K562 (cell line): ENCODE data around the gene CDC42EP1. TPM values are rescaled to one million over a fixed set of nuclear protein-coding genes. Genes with fewer than 3 reads are reported as not detected.

Experiments used
- ATAC-seq: fragments of 200-7000 bp; cut with Tn5 transposase; 3 replicates; pipeline ENCODE4 v1.9.1; 2020; ENCODE audit warnings: moderate library complexity
- BruUV-seq: library from RNA; stranded (reverse); fragments of 400-500 nt; replicated peaks from 2 replicates; lab custom pipeline; 2021; lab: Mats Ljungman, UMichigan
- CTCF ChIA-PET: fragments of 300-600 bp; formaldehyde crosslinking; extraction: SDS; loops from one replicate; lab custom pipeline; 2021; ENCODE audit warnings: low intra/inter-chr PET ratio; lab: Yijun Ruan, JAX
- POLR2A ChIA-PET: fragments of 300-600, 350-650 bp; sonication (Branson Sonifier 250); formaldehyde crosslinking; extraction: SDS; loops from one replicate; lab custom pipeline; 2021; ENCODE audit warnings: antibody characterized with exemption, inconsistent platforms; lab: Yijun Ruan, JAX
- DNase-seq, 4 experiments: peaks; one replicate each; pipeline versions ENCODE4 v3.0.0 to v3.0.0-alpha.2; 2011 to 2018; ENCODE audit warnings: low spot score in 3 of 4, mixed read lengths in 3 of 4; ENCODE audit errors: extremely low read depth in 1 of 4
- FAIRE-seq: peaks from 2 replicates; lab custom pipeline; 2011; peaks lifted over from hg19 to GRCh38; lab: Jason Lieb, UNC
- H2AFZ ChIP-seq: 2 replicates; pipeline ENCODE4 v1.6.0; 2011; ENCODE audit warnings: low read depth, low read length, control low read depth, inconsistent platforms
- H3K27ac ChIP-seq: fragments of 200-600 bp; 3 replicates; pipeline ENCODE4 v1.8.0; 2011; ENCODE audit warnings: low read depth, mild to moderate bottlenecking, control low read depth, inconsistent platforms, low read length, moderate library complexity, mixed read lengths; ENCODE audit errors: extremely low read depth
- H3K27me3 ChIP-seq, 2 experiments: fragments of 300-600 bp in 1 of 2; 2 replicates in 1 of 2; 3 replicates in 1 of 2; pipeline versions ENCODE4 v1.6.0 to v1.8.0; 2011; ENCODE audit warnings: inconsistent platforms in 2 of 2, low read length in 2 of 2, mild to moderate bottlenecking in 1 of 2, mixed read lengths in 1 of 2, moderate library complexity in 1 of 2; ENCODE audit not compliant: control insufficient read depth in 2 of 2, insufficient read depth in 2 of 2
- H3K36me3 ChIP-seq: fragments of 300-600 bp; 3 replicates; pipeline ENCODE4 v1.8.0; 2011; ENCODE audit warnings: mild to moderate bottlenecking, low read length, inconsistent platforms; ENCODE audit not compliant: control insufficient read depth, insufficient read depth
- H3K4me1 ChIP-seq, 2 experiments: fragments of 200-600 bp in 1 of 2; replicated peaks in 1 of 2; 2 replicates in 1 of 2; 3 replicates in 1 of 2; pipeline versions ENCODE4 v1.5.1 to v1.8.0; 2011; ENCODE audit warnings: inconsistent platforms in 2 of 2, low read length in 2 of 2, mild to moderate bottlenecking in 1 of 2, mixed read lengths in 1 of 2, moderate library complexity in 1 of 2; ENCODE audit not compliant: control insufficient read depth in 2 of 2, insufficient read depth in 2 of 2
- H3K4me2 ChIP-seq: 2 replicates; pipeline ENCODE4 v1.6.1; 2011; ENCODE audit warnings: low read length, control low read depth, inconsistent platforms, mixed read lengths; ENCODE audit not compliant: insufficient read depth
- H3K4me3 ChIP-seq: fragments of 200-600 bp; sonication (generic), shearing (Covaris generic); 2 replicates; pipeline ENCODE4 v1.5.1; 2016; ENCODE audit warnings: control low read depth, inconsistent platforms
- H3K79me2 ChIP-seq: fragments of 200-600 bp; 3 replicates; pipeline ENCODE4 v1.8.0; 2011; ENCODE audit warnings: low read length, inconsistent platforms; ENCODE audit not compliant: control insufficient read depth, insufficient read depth
- H3K9ac ChIP-seq, 2 experiments: 2 replicates each; pipeline versions ENCODE4 v1.6.0 to v1.6.1; 2011; ENCODE audit warnings: low read depth in 2 of 2, low read length in 2 of 2, control low read depth in 1 of 2, inconsistent platforms in 1 of 2, mild to moderate bottlenecking in 1 of 2, mixed read lengths in 1 of 2; ENCODE audit not compliant: insufficient read depth in 1 of 2
- H3K9me1 ChIP-seq: one replicate; pipeline ENCODE4 v1.6.0; 2011; ENCODE audit warnings: inconsistent platforms, mild to moderate bottlenecking, low read length, moderate library complexity; ENCODE audit not compliant: control insufficient read depth, insufficient read depth
- H3K9me3 ChIP-seq: replicated peaks from 2 replicates; pipeline ENCODE4 v1.5.1; 2011; ENCODE audit warnings: low read depth, low read length, inconsistent platforms; ENCODE audit not compliant: control insufficient read depth, insufficient read depth
- H4K20me1 ChIP-seq: replicated peaks from 2 replicates; pipeline ENCODE4 v1.6.1; 2011; ENCODE audit warnings: low read length, inconsistent platforms, mixed read lengths; ENCODE audit not compliant: control insufficient read depth, insufficient read depth
- ETS2 ChIP-seq: IDR thresholded peaks from 2 replicates; pipeline ENCODE4 v1.6.1; 2016; ENCODE audit warnings: borderline replicate concordance, missing genetic modification characterization, mild to moderate bottlenecking, moderate library complexity, missing compliant biosample characterization; ENCODE audit not compliant: poor library complexity, severe bottlenecking
- KLF1 ChIP-seq: fragments of 450-650 bp; IDR thresholded peaks from 2 replicates; pipeline ENCODE4 v1.6.1; 2016; ENCODE audit warnings: missing genetic modification characterization, missing compliant biosample characterization
- KLF13 ChIP-seq: fragments of 450-650 bp; IDR thresholded peaks from 2 replicates; pipeline ENCODE4 v1.6.1; 2016; ENCODE audit warnings: missing genetic modification characterization, low read depth, mild to moderate bottlenecking, missing compliant biosample characterization, moderate library complexity, borderline replicate concordance
- NBN ChIP-seq: fragments of 450-650 bp; IDR thresholded peaks from 2 replicates; pipeline ENCODE4 v1.6.1; 2016; ENCODE audit warnings: low read depth, mild to moderate bottlenecking
- NCOA6 ChIP-seq: fragments of 450-650 bp; IDR thresholded peaks from 2 replicates; pipeline ENCODE4 v1.6.1; 2017; ENCODE audit warnings: mild to moderate bottlenecking
- OTX1 ChIP-seq: fragments of 450-650 bp; formaldehyde crosslinking; IDR thresholded peaks from 2 replicates; pipeline ENCODE4 v1.4.0; 2022; ENCODE audit warnings: mild to moderate bottlenecking
- RAD21 ChIP-seq, 2 experiments: fragments of 250-450 bp in 1 of 2; fragments of 450-650 bp in 1 of 2; sonication (Bioruptor Pico) in 1 of 2; formaldehyde crosslinking in 1 of 2; IDR thresholded peaks in 1 of 2; conservative IDR thresholded peaks in 1 of 2; 2 replicates each; pipeline versions ENCODE4 v1.4.0 to v1.8.0; 2020 to 2022; ENCODE audit warnings: mild to moderate bottlenecking in 2 of 2, moderate library complexity in 1 of 2
- RFX1 ChIP-seq: fragments of 450-650 bp; IDR thresholded peaks from 2 replicates; pipeline ENCODE4 v1.6.1; 2016; ENCODE audit warnings: mild to moderate bottlenecking, moderate library complexity
- TCF7L2 ChIP-seq: fragments of 150-350 bp; IDR thresholded peaks from 2 replicates; pipeline ENCODE4 v1.6.1; 2016; ENCODE audit warnings: low read depth, mild to moderate bottlenecking, low read length, moderate library complexity
- ZNF589 ChIP-seq: fragments of 200-800 bp; sonication (Bioruptor generic); IDR thresholded peaks from 2 replicates; pipeline ENCODE4 v1.6.1; 2016; ENCODE audit warnings: low read depth, missing genetic modification characterization, missing compliant biosample characterization
- WGBS: fragments of 100-300 bp; shearing (Covaris generic); methylation state at CpG from one replicate; pipeline ENCODE4 v1.1.6; 2016; ENCODE audit warnings: low coverage, mixed read lengths; ENCODE audit not compliant: insufficient coverage; ENCODE audit errors: missing lambda C conversion rate; 5-methylcytosine and 5-hydroxymethylcytosine counted together
- in situ Hi-C: fragments of 300-500 bp; cut with MboI; formaldehyde crosslinking; loops from 4 replicates; pipeline ENCODE4 v1.15.0; 2018; ENCODE audit warnings: inconsistent platforms, mixed read lengths
- intact Hi-C: fragments of 100-400 bp; cut with micrococcal nuclease; formaldehyde crosslinking; loops from 2 replicates; pipeline ENCODE4 v1.14.2; 2022
- polyA plus RNA-seq, 8 experiments: library from polyadenylated mRNA; depleted of rRNA in 4 of 8; stranded (reverse) in 5 of 8; unstranded in 3 of 8; fragments of >200 nt; fragmentation: Nextera tagmentation in 2 of 8; fragmentation: Illumina TruSeq in 1 of 8; extraction: Ambion mirVana in 2 of 8; extraction: Trizol in 1 of 8; gene quantifications; 2 replicates each; pipeline versions ENCODE4 v1.2.1 to v1.2.3, GENCODE V29; 2011 to 2014; ENCODE audit warnings: inconsistent platforms in 1 of 8, missing spikeins in 1 of 8
- total RNA-seq, 7 experiments: library from RNA; depleted of rRNA in 6 of 7; stranded (reverse); fragments of >200 nt in 6 of 7; fragmentation: Illumina TruSeq in 2 of 7; extraction: Trizol in 2 of 7; gene quantifications; 2 replicates each; pipeline versions ENCODE4 v1.2.1 to v1.2.3, GENCODE V29; 2011 to 2021; ENCODE audit warnings: low replicate concordance in 1 of 7
- TF ChIP-seq, protein P1 (sequence below): fragments of 450-650 bp; formaldehyde crosslinking; IDR thresholded peaks from 2 replicates; pipeline ENCODE4 v1.4.0; 2020; ENCODE audit warnings: mild to moderate bottlenecking, moderate library complexity

CDC42EP1 gene
- total and polyA plus RNA-seq, 9 of the 15 experiments (the other 6 are each of a cell fraction or from before 2014, with no cell fraction given) = 0.67 to 70.2 (median 7.3) TPM

DNA sequence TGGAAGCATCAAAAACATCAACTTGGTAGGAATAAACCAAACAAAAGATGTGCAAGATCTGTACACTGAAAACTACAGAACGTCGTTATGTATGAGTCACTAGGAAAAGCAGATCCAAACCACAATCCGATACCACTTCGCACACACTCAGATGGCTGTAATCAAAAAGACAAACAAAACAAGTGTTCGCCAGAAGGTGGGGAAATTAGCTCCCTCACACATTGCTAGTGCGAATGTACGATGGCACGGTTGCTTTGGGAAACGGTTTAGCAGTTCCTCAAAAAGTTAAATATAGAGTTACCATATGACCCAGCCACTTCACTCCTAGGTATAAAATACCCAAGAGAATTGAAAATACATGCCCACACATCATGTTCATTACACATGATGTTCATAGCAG lies 26.3 kb upstream of the CDC42EP1 start (continued):
- TF ChIP-seq, protein P1, sequence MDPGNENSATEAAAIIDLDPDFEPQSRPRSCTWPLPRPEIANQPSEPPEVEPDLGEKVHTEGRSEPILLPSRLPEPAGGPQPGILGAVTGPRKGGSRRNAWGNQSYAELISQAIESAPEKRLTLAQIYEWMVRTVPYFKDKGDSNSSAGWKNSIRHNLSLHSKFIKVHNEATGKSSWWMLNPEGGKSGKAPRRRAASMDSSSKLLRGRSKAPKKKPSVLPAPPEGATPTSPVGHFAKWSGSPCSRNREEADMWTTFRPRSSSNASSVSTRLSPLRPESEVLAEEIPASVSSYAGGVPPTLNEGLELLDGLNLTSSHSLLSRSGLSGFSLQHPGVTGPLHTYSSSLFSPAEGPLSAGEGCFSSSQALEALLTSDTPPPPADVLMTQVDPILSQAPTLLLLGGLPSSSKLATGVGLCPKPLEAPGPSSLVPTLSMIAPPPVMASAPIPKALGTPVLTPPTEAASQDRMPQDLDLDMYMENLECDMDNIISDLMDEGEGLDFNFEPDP (CRISPR knock-in tag) = no peak

DNA sequence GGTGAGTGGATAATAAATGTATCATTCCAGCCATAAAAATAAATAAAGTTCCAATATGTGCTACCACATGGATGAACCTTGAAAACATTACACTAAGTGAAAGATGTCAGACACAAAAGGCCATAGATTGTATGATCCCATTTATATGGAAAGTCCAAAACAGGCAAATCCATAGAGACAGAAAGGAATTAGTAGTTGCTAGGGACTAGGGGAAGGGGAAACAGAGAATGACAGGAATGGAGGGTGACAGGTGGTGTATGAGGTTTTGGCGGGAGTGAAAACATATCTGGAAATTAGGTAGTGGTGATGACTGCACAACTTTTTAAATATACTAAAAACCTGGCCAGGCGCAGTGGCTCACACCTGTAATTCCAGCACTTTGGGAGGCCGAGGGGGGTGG lies 25.8 kb upstream of the CDC42EP1 start:
- no peak overlapping the region for H3K9ac ChIP-seq
- H3K4me3 ChIP-seq = no peak overlapping the region
- FAIRE-seq (peak; percentile 6), DNase-seq (no peak), ATAC-seq (no peak)
- no peaks in the 10 kb centered on the region for H3K27me3 ChIP-seq
- no peak overlapping the region for H3K27ac ChIP-seq
- 90% methylated on average over 2 of the region's 3 CpGs for WGBS
- no peaks in the 10 kb centered on the region for H3K79me2 ChIP-seq
- no peaks in the 10 kb centered on the region for H3K36me3 ChIP-seq
- H3K4me2 ChIP-seq = no peak overlapping the region
- no TSS peak for BruUV-seq
- no peak overlapping the region for H2AFZ ChIP-seq
- H3K4me1 ChIP-seq = peaks cover 11% of the 10 kb centered on the region in 2 experiments; a peak in 4 of 5 replicates
- intact Hi-C loops = no loop called here
- POLR2A ChIA-PET = interaction anchor here (1.1 kb wide), 1 partner anchor 28 kb away, joined by 3 read pairs; no protein-coding TSS in a partner anchor
- TF ChIP-seq RFX1 = no peak
- no peak for TF ChIP-seq OTX1 (CRISPR knock-in tag)
- no peak for TF ChIP-seq TCF7L2
- no peak for TF ChIP-seq RAD21 (CRISPR knock-in tag; conservative IDR thresholded peaks at IDR 0.05 in 1 of 2, IDR thresholded peaks at IDR 0.05 in 1 of 2)
- TF ChIP-seq ETS2 (tag) = no peak
- no peak for TF ChIP-seq NBN
- no peak for TF ChIP-seq KLF13
- no peak for TF ChIP-seq ZNF589 (CRISPR knock-in tag)
- TF ChIP-seq NCOA6 = no peak
- no peak for TF ChIP-seq KLF1
- CTCF ChIA-PET = no interaction called here
- no peaks in the 10 kb centered on the region for H3K9me3 ChIP-seq
- in situ Hi-C loops = loop anchor here (5.0 kb wide), 1 partner anchor 68 kb away; no protein-coding TSS in a partner anchor
- H4K20me1 ChIP-seq = no peaks in the 10 kb centered on the region
- no peaks in the 10 kb centered on the region for H3K9me1 ChIP-seq
